ENCODE results near the gene MMP17. TPM values are rescaled to one million over a fixed set of nuclear protein-coding genes. Genes with fewer than 3 reads are reported as not detected.

MMP17 gene
- total RNA-seq, 1 donor from 2014 or later, result 12.6 TPM

- ATAC-seq (no peak), DNase-seq (ENCODE audit: low spot score) (no peak)
- intact Hi-C loops (cut with DNase I), result no loop called here
These were observed 72.2 kb downstream of the MMP17 start for GRCh38 chr12:131900397-131900796.

Other genes with a start within 250 kb of the MMP17 start
- gene SFSWAP, start 117.3 kb upstream of the MMP17 start, total RNA-seq, result 67.3 TPM
- gene ULK1, start 66.2 kb downstream of the MMP17 start, total RNA-seq, result 40.6 TPM
- 16.3 TPM for gene PUS1, start 100.9 kb downstream of the MMP17 start, total RNA-seq
- 56.9 TPM for gene EP400, start 121.5 kb downstream of the MMP17 start, total RNA-seq

Data from sciatic nerve (tissue), 2 donors.